WTC11 (cell line): ENCODE data around the gene OBSCN.

Experiments used
- ZNF512 ChIP-seq: sonication (generic); formaldehyde crosslinking; IDR thresholded peaks from 2 replicates; pipeline ENCODE4 v1.8.1; 2022; ENCODE audit warnings: missing genetic modification reagents, borderline replicate concordance
- TF ChIP-seq, protein P1 (sequence below): fragments of 200-600 bp; IDR thresholded peaks from 2 replicates; pipeline ENCODE4 v1.8.0; 2022; ENCODE audit warnings: antibody characterized with exemption

- TF ChIP-seq ZNF512 (CRISPR knock-in tag), result no peak
- TF ChIP-seq, protein P1, sequence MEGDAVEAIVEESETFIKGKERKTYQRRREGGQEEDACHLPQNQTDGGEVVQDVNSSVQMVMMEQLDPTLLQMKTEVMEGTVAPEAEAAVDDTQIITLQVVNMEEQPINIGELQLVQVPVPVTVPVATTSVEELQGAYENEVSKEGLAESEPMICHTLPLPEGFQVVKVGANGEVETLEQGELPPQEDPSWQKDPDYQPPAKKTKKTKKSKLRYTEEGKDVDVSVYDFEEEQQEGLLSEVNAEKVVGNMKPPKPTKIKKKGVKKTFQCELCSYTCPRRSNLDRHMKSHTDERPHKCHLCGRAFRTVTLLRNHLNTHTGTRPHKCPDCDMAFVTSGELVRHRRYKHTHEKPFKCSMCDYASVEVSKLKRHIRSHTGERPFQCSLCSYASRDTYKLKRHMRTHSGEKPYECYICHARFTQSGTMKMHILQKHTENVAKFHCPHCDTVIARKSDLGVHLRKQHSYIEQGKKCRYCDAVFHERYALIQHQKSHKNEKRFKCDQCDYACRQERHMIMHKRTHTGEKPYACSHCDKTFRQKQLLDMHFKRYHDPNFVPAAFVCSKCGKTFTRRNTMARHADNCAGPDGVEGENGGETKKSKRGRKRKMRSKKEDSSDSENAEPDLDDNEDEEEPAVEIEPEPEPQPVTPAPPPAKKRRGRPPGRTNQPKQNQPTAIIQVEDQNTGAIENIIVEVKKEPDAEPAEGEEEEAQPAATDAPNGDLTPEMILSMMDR, result no peak
Measured at GRCh38 chr1:228339766-228340685, 132.2 kb downstream of the OBSCN start.
